ENCODE measurements around the gene SMCHD1. TPM values are rescaled to one million over a fixed set of nuclear protein-coding genes. Genes with fewer than 3 reads are reported as not detected.
"Not testable (repeated sequence)": the region's sequence is repeated elsewhere in the genome, so short reads cannot be mapped to it uniquely, and the experiment has no call there.

The SMCHD1 gene
- total RNA-seq, 1 experiment from 2014 or later: 57.4 TPM

- Mint-ChIP-seq H3K36me3 (ENCODE audit: insufficient read depth, unreplicated experiment) (peaks cover 12% of the 10 kb centered on the region), H3K9me3 (ENCODE audit: unreplicated experiment) (no peaks in the 10 kb centered on the region), H3K4me1 (ENCODE audit: low read depth, unreplicated experiment) (peaks cover 26% of the 10 kb centered on the region), H3K27me3 (ENCODE audit: insufficient read depth, unreplicated experiment) (no peaks in the 10 kb centered on the region), H3K4me3 (ENCODE audit: unreplicated experiment) (peak overlapping the region; percentile 99), H3K27ac (ENCODE audit: unreplicated experiment) (no peak overlapping the region)
- TF ChIP-seq, protein P1, sequence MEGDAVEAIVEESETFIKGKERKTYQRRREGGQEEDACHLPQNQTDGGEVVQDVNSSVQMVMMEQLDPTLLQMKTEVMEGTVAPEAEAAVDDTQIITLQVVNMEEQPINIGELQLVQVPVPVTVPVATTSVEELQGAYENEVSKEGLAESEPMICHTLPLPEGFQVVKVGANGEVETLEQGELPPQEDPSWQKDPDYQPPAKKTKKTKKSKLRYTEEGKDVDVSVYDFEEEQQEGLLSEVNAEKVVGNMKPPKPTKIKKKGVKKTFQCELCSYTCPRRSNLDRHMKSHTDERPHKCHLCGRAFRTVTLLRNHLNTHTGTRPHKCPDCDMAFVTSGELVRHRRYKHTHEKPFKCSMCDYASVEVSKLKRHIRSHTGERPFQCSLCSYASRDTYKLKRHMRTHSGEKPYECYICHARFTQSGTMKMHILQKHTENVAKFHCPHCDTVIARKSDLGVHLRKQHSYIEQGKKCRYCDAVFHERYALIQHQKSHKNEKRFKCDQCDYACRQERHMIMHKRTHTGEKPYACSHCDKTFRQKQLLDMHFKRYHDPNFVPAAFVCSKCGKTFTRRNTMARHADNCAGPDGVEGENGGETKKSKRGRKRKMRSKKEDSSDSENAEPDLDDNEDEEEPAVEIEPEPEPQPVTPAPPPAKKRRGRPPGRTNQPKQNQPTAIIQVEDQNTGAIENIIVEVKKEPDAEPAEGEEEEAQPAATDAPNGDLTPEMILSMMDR (IDR thresholded peaks at IDR 0.05; ENCODE audit: insufficient read depth in 1 of 2, low read depth in 1 of 2, low read length in 1 of 2, severe bottlenecking in 1 of 2, unreplicated experiment in 1 of 2): no peak
- intact Hi-C loops (cut with micrococcal nuclease; ENCODE audit: unreplicated experiment): loop anchor here (5.0 kb wide), 2 partner anchors 41 to 399 kb away; partner anchors contain the start of gene MYL12A
- peak overlapping the region; percentile 80 for H3K4me3 ChIP-seq (ENCODE audit: low read depth, low read length)
- ChIA-PET POLR2A (interaction anchor here (0.6 kb wide), 1 partner anchor 368 kb away, joined by 3 read pairs; no protein-coding TSS in a partner anchor), CTCF (no interaction called here)
- H3K4me1 ChIP-seq: peaks cover 22% of the 10 kb centered on the region
- no peak for DNase-seq
- no peaks in the 10 kb centered on the region for H3K36me3 ChIP-seq (ENCODE audit: control insufficient read depth, insufficient read depth, low read length)
- BruUV-seq (replicated peaks): TSS peak; percentile 48
- no peaks in the 10 kb centered on the region for H3K27me3 ChIP-seq (replicated peaks; ENCODE audit: control insufficient read depth, insufficient read depth, low read length)
- no peaks in the 10 kb centered on the region for H3K9me3 ChIP-seq
Measured at GRCh38 chr18:2848247-2849246, 193.0 kb downstream of the SMCHD1 start.

- intact Hi-C loops (cut with micrococcal nuclease; ENCODE audit: unreplicated experiment): loop anchor here (10.0 kb wide), 1 partner anchor 604 kb away; the partner anchor contains the start of gene TGIF1
- Mint-ChIP-seq H3K27ac (ENCODE audit: unreplicated experiment) (peak overlapping the region; percentile 49), H3K36me3 (ENCODE audit: insufficient read depth, unreplicated experiment) (peaks cover 26% of the 10 kb centered on the region), H3K4me1 (ENCODE audit: low read depth, unreplicated experiment) (peaks cover 45% of the 10 kb centered on the region), H3K4me3 (ENCODE audit: unreplicated experiment) (peak overlapping the region; percentile 21), H3K9me3 (ENCODE audit: unreplicated experiment) (no peaks in the 10 kb centered on the region), H3K27me3 (ENCODE audit: insufficient read depth, unreplicated experiment) (no peaks in the 10 kb centered on the region)
- DNase-seq: no peak
- peaks cover 45% of the 10 kb centered on the region for H3K4me1 ChIP-seq
- POLR2A ChIA-PET: no interaction called here
- no peaks in the 10 kb centered on the region for H3K36me3 ChIP-seq (ENCODE audit: control insufficient read depth, insufficient read depth, low read length)
- no peaks in the 10 kb centered on the region for H3K9me3 ChIP-seq
- TF ChIP-seq, protein P1 (IDR thresholded peaks at IDR 0.05; ENCODE audit: insufficient read depth in 1 of 2, low read depth in 1 of 2, low read length in 1 of 2, severe bottlenecking in 1 of 2, unreplicated experiment in 1 of 2): no peak
- no peaks in the 10 kb centered on the region for H3K27me3 ChIP-seq (replicated peaks; ENCODE audit: control insufficient read depth, insufficient read depth, low read length)
- H3K4me3 ChIP-seq (ENCODE audit: low read depth, low read length): no peak overlapping the region
- CTCF ChIA-PET: no interaction called here
- BruUV-seq (replicated peaks): no TSS peak
Measured at GRCh38 chr18:2850816-2851215, 195.3 kb downstream of the SMCHD1 start.

GRCh38 chr18:2851771-2852170, 196.2 kb downstream of the SMCHD1 start:
- TF ChIP-seq, protein P1 (IDR thresholded peaks at IDR 0.05; ENCODE audit: insufficient read depth in 1 of 2, low read depth in 1 of 2, low read length in 1 of 2, severe bottlenecking in 1 of 2, unreplicated experiment in 1 of 2): no peak
- no TSS peak for BruUV-seq (replicated peaks)
- H3K36me3 ChIP-seq (ENCODE audit: control insufficient read depth, insufficient read depth, low read length): no peaks in the 10 kb centered on the region; the same call in 1 of the 2 replicates
- peak in 1 of 2 experiments; percentile 35 for DNase-seq
- Mint-ChIP-seq H3K4me3 (ENCODE audit: unreplicated experiment) (no peak overlapping the region), H3K27ac (ENCODE audit: unreplicated experiment) (no peak overlapping the region), H3K27me3 (ENCODE audit: insufficient read depth, unreplicated experiment) (no peaks in the 10 kb centered on the region), H3K4me1 (ENCODE audit: low read depth, unreplicated experiment) (peaks cover 54% of the 10 kb centered on the region), H3K36me3 (ENCODE audit: insufficient read depth, unreplicated experiment) (peaks cover 35% of the 10 kb centered on the region), H3K9me3 (ENCODE audit: unreplicated experiment) (no peaks in the 10 kb centered on the region)
- CTCF ChIA-PET: no interaction called here
- H3K27me3 ChIP-seq (replicated peaks; ENCODE audit: control insufficient read depth, insufficient read depth, low read length): no peaks in the 10 kb centered on the region
- H3K4me1 ChIP-seq: peaks cover 55% of the 10 kb centered on the region
- intact Hi-C loops (cut with micrococcal nuclease; ENCODE audit: unreplicated experiment): loop anchor here (10.0 kb wide), 1 partner anchor 603 kb away; the partner anchor contains the start of gene TGIF1
- H3K4me3 ChIP-seq (ENCODE audit: low read depth, low read length): no peak overlapping the region
- POLR2A ChIA-PET: no interaction called here
- no peaks in the 10 kb centered on the region for H3K9me3 ChIP-seq

DNA sequence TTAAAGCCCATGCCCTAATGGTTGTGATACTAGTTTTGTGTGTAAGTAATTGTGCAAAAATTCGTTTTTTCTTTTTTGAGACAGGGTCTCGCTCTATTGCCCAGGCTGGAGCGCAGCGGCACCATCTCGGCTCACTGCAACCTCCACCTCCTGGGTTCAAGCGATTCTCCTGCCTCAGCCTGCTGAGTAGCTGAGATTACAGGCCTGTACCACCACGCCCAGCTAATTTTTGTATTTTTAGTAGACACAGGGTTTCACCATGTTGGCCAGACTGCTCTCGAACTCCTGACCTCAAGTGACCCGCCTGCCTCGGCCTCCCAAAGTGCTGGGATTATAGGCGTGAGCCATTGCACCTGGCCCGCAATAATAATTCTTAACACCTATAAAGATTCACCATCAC, 196.9 kb downstream of the SMCHD1 start:
- H3K36me3 ChIP-seq (ENCODE audit: control insufficient read depth, insufficient read depth, low read length); H3K9me3 ChIP-seq; H3K4me3 ChIP-seq (ENCODE audit: low read depth, low read length); H3K27me3 ChIP-seq (replicated peaks; ENCODE audit: control insufficient read depth, insufficient read depth, low read length); H3K27me3 Mint-ChIP-seq (ENCODE audit: insufficient read depth, unreplicated experiment); CTCF ChIA-PET; H3K9me3 Mint-ChIP-seq (ENCODE audit: unreplicated experiment); POLR2A ChIA-PET; H3K4me3 Mint-ChIP-seq (ENCODE audit: unreplicated experiment); DNase-seq; BruUV-seq (replicated peaks): not testable (repeated sequence)
- intact Hi-C loops (cut with micrococcal nuclease; ENCODE audit: unreplicated experiment): loop anchor here (10.0 kb wide), 1 partner anchor 602 kb away; the partner anchor contains the start of gene TGIF1
- Mint-ChIP-seq H3K36me3 (ENCODE audit: insufficient read depth, unreplicated experiment) (peaks cover 35% of the 10 kb centered on the region), H3K4me1 (ENCODE audit: low read depth, unreplicated experiment) (peaks cover 54% of the 10 kb centered on the region), H3K27ac (ENCODE audit: unreplicated experiment) (peak overlapping the region; percentile 21)
- H3K4me1 ChIP-seq: peaks cover 61% of the 10 kb centered on the region

Data from Caco-2 (cell line).